HEK293T (cell line): ENCODE results near the gene BMERB1.
"Not testable (repeated sequence)": the region's sequence is repeated elsewhere in the genome, so short reads cannot be mapped to it uniquely, and the experiment has no call there.

Experiments used
- CTCF ChIA-PET: fragments of 350-600 bp; formaldehyde crosslinking; extraction: SDS; loops from one replicate; lab custom pipeline; 2021; ENCODE audit warnings: antibody characterized with exemption, inconsistent platforms; lab: Yijun Ruan, JAX
- POLR2A ChIA-PET: fragments of 350-600 bp; formaldehyde crosslinking; extraction: SDS; loops from one replicate; lab custom pipeline; 2020; ENCODE audit warnings: antibody characterized with exemption, inconsistent platforms; lab: Yijun Ruan, JAX
- DNase-seq: peaks from one replicate; pipeline ENCODE4 v3.0.0; 2012; ENCODE audit warnings: mixed read lengths; ENCODE audit errors: extremely low spot score
- ARNT ChIP-seq: fragments of 450-650 bp; IDR thresholded peaks from 2 replicates; pipeline ENCODE4 v1.6.1; 2017; ENCODE audit warnings: mild to moderate bottlenecking
- BHLHE40 ChIP-seq: fragments of 450-650 bp; IDR thresholded peaks from 2 replicates; pipeline ENCODE4 v1.6.1; 2016; ENCODE audit warnings: mild to moderate bottlenecking, moderate library complexity, borderline replicate concordance
- CTBP1 ChIP-seq: fragments of 450-650 bp; IDR thresholded peaks from 2 replicates; pipeline ENCODE4 v1.6.1; 2016; ENCODE audit warnings: borderline replicate concordance
- ELF4 ChIP-seq: fragments of 450-650 bp; IDR thresholded peaks from 2 replicates; pipeline ENCODE4 v1.6.1; 2017; ENCODE audit warnings: antibody characterized with exemption
- FOXA1 ChIP-seq: fragments of 450-650 bp; IDR thresholded peaks from 2 replicates; pipeline ENCODE4 v1.6.1; 2016; ENCODE audit warnings: mild to moderate bottlenecking
- FOXK2 ChIP-seq: fragments of 450-650 bp; IDR thresholded peaks from 2 replicates; pipeline ENCODE4 v1.6.1; 2016; ENCODE audit warnings: mild to moderate bottlenecking
- FOXM1 ChIP-seq: fragments of 450-650 bp; IDR thresholded peaks from 2 replicates; pipeline ENCODE4 v1.6.1; 2017; ENCODE audit warnings: mild to moderate bottlenecking, borderline replicate concordance
- HDGF ChIP-seq: fragments of 450-650 bp; IDR thresholded peaks from 2 replicates; pipeline ENCODE4 v1.6.1; 2017; ENCODE audit warnings: antibody characterized with exemption, borderline replicate concordance
- L3MBTL2 ChIP-seq: fragments of 450-650 bp; conservative IDR thresholded peaks from 2 replicates; pipeline ENCODE4 v1.6.1; 2016; ENCODE audit warnings: mild to moderate bottlenecking
- LEF1 ChIP-seq: fragments of 450-650 bp; IDR thresholded peaks from 2 replicates; pipeline ENCODE4 v1.6.1; 2017; ENCODE audit warnings: mild to moderate bottlenecking, borderline replicate concordance
- NFRKB ChIP-seq: fragments of 450-650 bp; IDR thresholded peaks from 2 replicates; pipeline ENCODE4 v1.6.1; 2016; ENCODE audit warnings: mild to moderate bottlenecking, moderate library complexity
- SP1 ChIP-seq: fragments of 450-650 bp; IDR thresholded peaks from 2 replicates; pipeline ENCODE4 v1.6.1; 2017
- SUZ12 ChIP-seq: fragments of 450-650 bp; IDR thresholded peaks from 2 replicates; pipeline ENCODE4 v1.6.1; 2016; ENCODE audit warnings: mild to moderate bottlenecking
- TARDBP ChIP-seq: fragments of 450-650 bp; IDR thresholded peaks from 2 replicates; pipeline ENCODE4 v1.6.1; 2016
- ZNF384 ChIP-seq: fragments of 450-650 bp; IDR thresholded peaks from 2 replicates; pipeline ENCODE4 v1.6.1; 2016
- TF ChIP-seq, protein P1 (sequence below): fragments of 450-650 bp; IDR thresholded peaks from 2 replicates; pipeline ENCODE4 v1.6.1; 2016

The BMERB1 gene

DNA sequence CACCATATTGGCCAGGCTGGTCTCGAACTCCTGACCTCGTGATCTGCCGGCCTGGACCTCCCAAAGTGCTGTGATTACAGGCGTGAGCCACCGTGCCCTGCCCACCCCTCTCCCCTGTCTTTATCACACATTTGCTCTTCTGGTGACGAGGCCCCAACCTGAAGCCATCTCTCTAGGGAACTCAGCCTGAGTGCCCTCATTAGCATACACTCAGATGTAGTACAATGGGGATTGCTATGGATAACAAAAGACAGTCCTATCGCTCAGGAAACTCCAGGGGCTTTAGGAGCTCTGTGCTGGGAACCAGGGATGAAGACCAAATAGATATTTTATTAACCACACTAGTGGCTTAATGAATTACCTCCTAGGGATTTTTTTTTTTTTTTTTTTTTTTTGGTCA lies 107.9 kb downstream of the BMERB1 start:
- CTCF ChIA-PET, result interaction anchor here (0.6 to 0.7 kb wide), 2 partner anchors 15 to 17 kb away, joined by 3 to 11 read pairs; no protein-coding TSS in a partner anchor
- DNase-seq, result no peak
- TF ChIP-seq CTBP1, result no peak
- no peak for TF ChIP-seq FOXK2
- TF ChIP-seq L3MBTL2, result no peak
- no peak for TF ChIP-seq HDGF
- TF ChIP-seq BHLHE40, result no peak
- TF ChIP-seq LEF1, result no peak
- no peak for TF ChIP-seq ARNT
- TF ChIP-seq SUZ12, result no peak
- no peak for TF ChIP-seq SP1
- TF ChIP-seq, protein P1, sequence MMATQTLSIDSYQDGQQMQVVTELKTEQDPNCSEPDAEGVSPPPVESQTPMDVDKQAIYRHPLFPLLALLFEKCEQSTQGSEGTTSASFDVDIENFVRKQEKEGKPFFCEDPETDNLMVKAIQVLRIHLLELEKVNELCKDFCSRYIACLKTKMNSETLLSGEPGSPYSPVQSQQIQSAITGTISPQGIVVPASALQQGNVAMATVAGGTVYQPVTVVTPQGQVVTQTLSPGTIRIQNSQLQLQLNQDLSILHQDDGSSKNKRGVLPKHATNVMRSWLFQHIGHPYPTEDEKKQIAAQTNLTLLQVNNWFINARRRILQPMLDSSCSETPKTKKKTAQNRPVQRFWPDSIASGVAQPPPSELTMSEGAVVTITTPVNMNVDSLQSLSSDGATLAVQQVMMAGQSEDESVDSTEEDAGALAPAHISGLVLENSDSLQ, result no peak
- no peak for TF ChIP-seq FOXA1
- no peak for TF ChIP-seq NFRKB
- TF ChIP-seq ELF4, result no peak
- POLR2A ChIA-PET, result interaction anchor here (1.1 kb wide), 1 partner anchor 9 kb away, joined by 3 read pairs; no protein-coding TSS in a partner anchor

- no peak for DNase-seq
- ChIA-PET CTCF (interaction anchor here (0.7 kb wide), 1 partner anchor 14 kb away, joined by 11 read pairs; no protein-coding TSS in a partner anchor), POLR2A (interaction anchor here (1.1 kb wide), 1 partner anchor 8 kb away, joined by 3 read pairs; no protein-coding TSS in a partner anchor)
- TF ChIP-seq FOXA1 (no peak), SP1 (no peak), LEF1 (no peak), CTBP1 (no peak), SUZ12 (no peak), ZNF384 (no peak), NFRKB (no peak), BHLHE40 (no peak), ELF4 (no peak)
Observed at GRCh38 chr16:15542734-15543347, 108.5 kb downstream of the BMERB1 start.

DNA sequence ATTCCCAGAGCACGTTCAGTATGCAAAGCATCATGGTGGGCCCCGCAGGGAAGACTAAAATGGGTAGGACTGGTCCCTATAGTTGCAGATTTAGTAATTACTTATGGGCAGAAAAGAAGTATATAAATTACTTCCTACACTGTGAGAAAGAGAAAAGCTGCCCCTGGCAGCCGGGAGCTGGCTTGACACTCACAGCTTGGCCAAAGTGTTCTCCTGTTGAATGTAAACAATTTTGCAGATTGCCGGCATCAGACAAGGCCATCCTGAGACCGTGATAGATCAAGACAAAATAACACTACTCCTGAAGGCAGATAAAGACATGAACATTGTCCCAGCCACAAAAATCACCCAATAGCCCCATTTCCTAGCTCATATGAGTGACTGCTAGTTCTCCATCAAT lies 110.0 kb downstream of the BMERB1 start:
- ChIA-PET CTCF (interaction anchor here (0.7 kb wide), 1 partner anchor 9 kb away, joined by 4 read pairs; no protein-coding TSS in a partner anchor), POLR2A (no interaction called here)
- no peak for DNase-seq
- TF ChIP-seq ARNT (no peak), NFRKB (no peak)

DNA sequence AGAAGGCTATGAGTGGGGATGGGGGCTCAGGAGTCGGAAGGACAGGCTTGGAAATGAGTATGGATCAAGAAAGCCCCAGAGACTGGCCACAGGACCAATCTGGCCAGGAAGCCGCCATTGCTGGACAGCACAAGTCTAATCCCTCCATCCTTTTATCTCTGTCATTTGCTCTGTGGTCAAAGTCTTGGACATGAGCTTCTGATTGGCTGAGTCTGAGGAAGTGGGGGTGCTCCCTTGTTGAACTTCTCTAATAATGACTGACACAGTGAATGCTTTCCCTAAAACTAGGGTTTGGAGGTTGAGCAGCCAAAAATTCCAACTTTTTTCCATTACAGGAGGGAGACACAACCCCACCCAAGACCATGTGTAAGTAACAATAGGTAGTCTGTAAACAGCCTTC lies 111.2 kb downstream of the BMERB1 start:
- CTCF ChIA-PET, result no interaction called here
- DNase-seq, result no peak

DNA sequence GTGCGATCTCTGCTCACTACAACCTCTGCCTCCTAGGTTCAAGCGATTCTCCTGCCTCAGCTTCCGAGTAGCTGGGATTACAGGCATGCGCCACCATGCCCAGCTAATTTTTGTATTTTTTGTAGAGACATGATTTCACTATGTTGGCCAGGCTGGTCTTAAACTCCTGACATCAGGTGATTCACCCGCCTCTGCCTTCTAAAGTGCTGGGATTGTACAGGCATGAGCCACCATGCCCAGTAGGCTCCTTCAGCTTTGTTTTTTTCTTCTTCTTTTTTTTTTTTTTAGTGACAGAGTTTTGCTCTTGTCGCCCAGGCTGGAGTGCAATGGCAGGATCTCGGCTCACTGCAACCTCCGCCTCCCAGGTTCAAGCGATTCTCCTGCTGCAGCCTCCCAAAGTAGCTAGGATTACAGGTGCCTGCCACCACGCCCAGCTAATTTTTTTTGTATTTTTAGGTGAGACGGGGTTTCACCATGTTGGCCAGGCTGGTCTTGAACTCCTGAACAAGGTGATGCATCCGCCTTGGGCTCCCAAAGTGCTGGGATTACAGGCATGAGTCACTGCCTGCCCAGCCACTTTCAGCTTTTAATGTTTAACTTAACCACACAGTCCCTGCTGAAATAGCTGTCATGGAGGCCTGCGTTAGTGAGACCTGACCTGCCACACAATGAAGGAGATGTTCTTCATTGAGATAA lies 112.8 kb downstream of the BMERB1 start:
- POLR2A ChIA-PET, DNase-seq, CTCF ChIA-PET: not testable (repeated sequence)

More for the DNA sequence above, 111.2 kb downstream of the BMERB1 start:
- TF ChIP-seq LEF1 (no peak), FOXA1 (no peak), CTBP1 (no peak), ARNT (no peak), BHLHE40 (no peak), HDGF (no peak), ELF4 (no peak), ZNF384 (no peak), FOXM1 (no peak)
- TF ChIP-seq, protein P1, result no peak
- POLR2A ChIA-PET, result no interaction called here

- no peak for DNase-seq
- CTCF ChIA-PET, result interaction anchor here (1.1 kb wide), 1 partner anchor 9 kb away, joined by 3 read pairs; no protein-coding TSS in a partner anchor
- TF ChIP-seq ZNF384 (no peak), L3MBTL2 (no peak), HDGF (no peak), ARNT (no peak), NFRKB (no peak)
- TF ChIP-seq, protein P1, result no peak
- POLR2A ChIA-PET, result no interaction called here
Observed at GRCh38 chr16:15547768-15548096, 113.3 kb downstream of the BMERB1 start.

- no peak for DNase-seq
- TF ChIP-seq BHLHE40, result no peak
- no peak for TF ChIP-seq HDGF
- no peak for TF ChIP-seq CTBP1
- no peak for TF ChIP-seq FOXA1
- TF ChIP-seq ARNT, result no peak
- no peak for TF ChIP-seq ELF4
- TF ChIP-seq SUZ12, result no peak
- no peak for TF ChIP-seq ZNF384
- no peak for TF ChIP-seq FOXK2
- no peak for TF ChIP-seq NFRKB
- TF ChIP-seq L3MBTL2, result no peak
- TF ChIP-seq LEF1, result no peak
- TF ChIP-seq, protein P1, result no peak
- TF ChIP-seq TARDBP, result no peak
- TF ChIP-seq FOXM1, result no peak
- TF ChIP-seq SP1, result no peak
- ChIA-PET CTCF (interaction anchor here (1.1 kb wide), 1 partner anchor 10 kb away, joined by 3 read pairs; no protein-coding TSS in a partner anchor), POLR2A (no interaction called here)
Observed at GRCh38 chr16:15548482-15548891, 114.1 kb downstream of the BMERB1 start.
